ENCODE measurements around the gene ELF1. TPM values are rescaled to one million over a fixed set of nuclear protein-coding genes. Genes with fewer than 3 reads are reported as not detected.

ELF1 gene
- total RNA-seq, 1 experiment from 2014 or later: 18.7 TPM

GRCh38 chr13:41005704-41006103 lies 13.4 kb downstream of the ELF1 start:
- ATAC-seq (no peak), DNase-seq (ENCODE audit: low spot score) (no peak)
- H3K36me3 Mint-ChIP-seq: no peaks in the 10 kb centered on the region
- H3K27me3 Mint-ChIP-seq (ENCODE audit: low read depth): no peaks in the 10 kb centered on the region
- no peaks in the 10 kb centered on the region for H3K9me3 Mint-ChIP-seq
- no peak for TF ChIP-seq MAX (CRISPR knock-in tag; IDR thresholded peaks at IDR 0.05)
- TF ChIP-seq ATF1 (CRISPR knock-in tag; IDR thresholded peaks at IDR 0.05): no peak
- no peak for TF ChIP-seq CBFB (CRISPR knock-in tag; IDR thresholded peaks at IDR 0.05; ENCODE audit: low read depth)
- H3K4me1 Mint-ChIP-seq: peaks cover 34% of the 10 kb centered on the region
- ChIA-PET CTCF (no interaction called here), POLR2A (no interaction called here)
- H3K4me3 Mint-ChIP-seq: no peak overlapping the region
- H3K27ac Mint-ChIP-seq: no peak overlapping the region

- CTCF ChIA-PET: no interaction called here
- TF ChIP-seq HMGXB4 (CRISPR knock-in tag; IDR thresholded peaks at IDR 0.05): no peak
- Mint-ChIP-seq H3K27ac (0 out of 2 replicates have a peak overlapping the region, but pooled peaks have one; percentile 0), H3K4me1 (peaks cover 34% of the 10 kb centered on the region), H3K9me3 (no peaks in the 10 kb centered on the region), H3K4me3 (no peak overlapping the region), H3K36me3 (no peaks in the 10 kb centered on the region), H3K27me3 (ENCODE audit: low read depth) (no peaks in the 10 kb centered on the region)
- ATAC-seq (no peak), DNase-seq (ENCODE audit: low spot score) (no peak)
- POLR2A ChIA-PET: no interaction called here
These were observed 14.0 kb downstream of the ELF1 start for GRCh38 chr13:41004875-41005693.

GRCh38 chr13:41002606-41003005 lies 16.5 kb downstream of the ELF1 start:
- ChIA-PET CTCF (no interaction called here), POLR2A (no interaction called here)
- no peaks in the 10 kb centered on the region for H3K27me3 Mint-ChIP-seq (ENCODE audit: low read depth)
- H3K36me3 Mint-ChIP-seq: no peaks in the 10 kb centered on the region
- H3K4me3 Mint-ChIP-seq: no peak overlapping the region
- H3K9me3 Mint-ChIP-seq: no peaks in the 10 kb centered on the region
- no peak overlapping the region for H3K27ac Mint-ChIP-seq
- no peak for DNase-seq (ENCODE audit: low spot score)
- no peak for ATAC-seq
- H3K4me1 Mint-ChIP-seq: peaks cover 25% of the 10 kb centered on the region
- TF ChIP-seq USF2 (CRISPR knock-in tag; IDR thresholded peaks at IDR 0.05): no peak
- no peak for TF ChIP-seq GTF2I (CRISPR knock-in tag; conservative IDR thresholded peaks at IDR 0.05)
- no peak for TF ChIP-seq ZNF263 (CRISPR knock-in tag; IDR thresholded peaks at IDR 0.05; ENCODE audit: low read depth)
- no peak for TF ChIP-seq CREM (CRISPR knock-in tag; IDR thresholded peaks at IDR 0.05)
- TF ChIP-seq ATF2 (CRISPR knock-in tag; IDR thresholded peaks at IDR 0.05; ENCODE audit: borderline replicate concordance, low read depth): no peak
- TF ChIP-seq FOXP1 (CRISPR knock-in tag; IDR thresholded peaks at IDR 0.05; ENCODE audit: borderline replicate concordance): no peak
- no peak for TF ChIP-seq SMAD3 (CRISPR knock-in tag; IDR thresholded peaks at IDR 0.05; ENCODE audit: borderline replicate concordance)
- TF ChIP-seq PREB (CRISPR knock-in tag; IDR thresholded peaks at IDR 0.05; ENCODE audit: borderline replicate concordance): no peak

GRCh38 chr13:41001695-41002094 lies 17.4 kb downstream of the ELF1 start:
- H3K4me1 Mint-ChIP-seq: peaks cover 19% of the 10 kb centered on the region
- peaks cover 3% of the 10 kb centered on the region; the same call in 1 of the 2 replicates for H3K36me3 Mint-ChIP-seq
- H3K9me3 Mint-ChIP-seq: peaks cover 3% of the 10 kb centered on the region; the same call in 1 of the 2 replicates
- DNase-seq (ENCODE audit: low spot score) (no peak), ATAC-seq (no peak)
- no peaks in the 10 kb centered on the region for H3K27me3 Mint-ChIP-seq (ENCODE audit: low read depth)
- POLR2A ChIA-PET: no interaction called here
- no peak overlapping the region for H3K4me3 Mint-ChIP-seq
- H3K27ac Mint-ChIP-seq: no peak overlapping the region
- CTCF ChIA-PET: no interaction called here
- TF ChIP-seq HMGA2 (CRISPR knock-in tag; IDR thresholded peaks at IDR 0.05): no peak
- TF ChIP-seq ZNF423 (CRISPR knock-in tag; IDR thresholded peaks at IDR 0.05): no peak
- TF ChIP-seq ZNF396 (CRISPR knock-in tag; IDR thresholded peaks at IDR 0.05; ENCODE audit: borderline replicate concordance): no peak
- TF ChIP-seq ERG (CRISPR knock-in tag; IDR thresholded peaks at IDR 0.05): no peak
- TF ChIP-seq MXD4 (CRISPR knock-in tag; IDR thresholded peaks at IDR 0.05; ENCODE audit: borderline replicate concordance): no peak

Measured in WTC11 (cell line).